GM19372 (cell line): ENCODE results near the gene CMTM3.
"Not testable (repeated sequence)": the region's sequence is repeated elsewhere in the genome, so short reads cannot be mapped to it uniquely, and the experiment has no call there.

Experiments
- ATAC-seq: cut with Tn5 transposase; IDR thresholded peaks from one replicate; pipeline ENCODE4 v1.9.1; 2021; ENCODE audit warnings: mild to moderate bottlenecking, low read depth, moderate library complexity; ENCODE audit not compliant: unreplicated experiment

Gene CMTM3

GRCh38 chr16:66658143-66658859 is 53.8 kb downstream of the CMTM3 start:
- ATAC-seq: no peak

DNA sequence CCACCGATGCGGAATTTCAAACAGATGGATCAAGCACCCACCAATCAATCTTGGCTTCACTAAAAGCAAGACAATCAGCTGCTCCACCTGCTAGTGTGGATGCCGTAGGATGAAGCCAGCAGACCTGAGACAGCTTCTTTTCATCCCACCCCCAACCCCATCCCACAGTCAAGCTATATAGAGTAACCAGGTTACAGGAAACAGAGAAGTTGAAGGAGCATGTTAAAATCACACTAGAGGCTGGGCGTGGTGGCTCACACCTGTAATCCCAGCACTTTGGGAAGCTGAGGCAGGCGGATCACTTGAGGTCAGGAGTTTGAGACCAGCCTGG is 54.3 kb downstream of the CMTM3 start:
- no peak for ATAC-seq

GRCh38 chr16:66660422-66661209 is 56.1 kb downstream of the CMTM3 start:
- ATAC-seq: no peak

DNA sequence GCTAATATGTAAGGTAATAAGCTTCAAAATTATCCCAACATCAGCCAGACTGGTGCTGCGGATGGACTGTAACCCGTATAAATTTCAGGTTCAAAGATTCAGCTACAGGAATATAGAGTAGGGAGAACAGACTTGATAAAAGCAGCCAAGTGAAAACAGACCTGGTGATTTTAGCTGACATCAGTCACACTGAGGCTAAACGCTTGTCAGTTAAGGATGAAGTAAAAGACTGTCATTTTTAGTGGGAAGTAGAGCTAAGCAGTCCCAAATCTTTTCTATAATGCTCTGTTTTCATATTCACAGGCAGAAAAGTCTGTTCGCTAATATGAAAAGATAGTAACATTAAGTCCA is 56.7 kb downstream of the CMTM3 start:
- no peak for ATAC-seq

- ATAC-seq: not testable (repeated sequence)
Measured at GRCh38 chr16:66661671-66662346, 57.3 kb downstream of the CMTM3 start.

GRCh38 chr16:66662445-66663194 is 58.1 kb downstream of the CMTM3 start:
- ATAC-seq: no peak
